GM12878 (cell line): ENCODE data around the gene PPL.

Experiments used
- BRCA1 ChIP-seq: IDR thresholded peaks from 2 replicates; pipeline ENCODE4 v1.6.1; 2011; ENCODE audit warnings: low read depth, low read length, improper control_type of control experiment
- E2F4 ChIP-seq: IDR thresholded peaks from 2 replicates; pipeline ENCODE4 v1.6.1; 2012; ENCODE audit warnings: low read depth, low read length, improper control_type of control experiment
- GABPA ChIP-seq: IDR thresholded peaks from 2 replicates; pipeline ENCODE4 v1.6.1; 2014; ENCODE audit warnings: antibody characterized with exemption, low read depth, mild to moderate bottlenecking, inconsistent platforms
- JUND ChIP-seq: IDR thresholded peaks from 2 replicates; pipeline ENCODE4 v1.6.1; 2012; ENCODE audit warnings: low read depth, mild to moderate bottlenecking, low read length, improper control_type of control experiment, moderate library complexity
- KDM1A ChIP-seq: fragments of 200-600 bp; sonication (generic); IDR thresholded peaks from 2 replicates; pipeline ENCODE4 v1.6.1; 2016; ENCODE audit warnings: borderline replicate concordance
- NRF1 ChIP-seq: conservative IDR thresholded peaks from 2 replicates; pipeline ENCODE4 v1.6.1; 2011; ENCODE audit warnings: mild to moderate bottlenecking, low read depth, low read length, improper control_type of control experiment
- RFX5 ChIP-seq: IDR thresholded peaks from 2 replicates; pipeline ENCODE4 v1.6.1; 2011; ENCODE audit warnings: low read depth, low read length, improper control_type of control experiment
- SIN3A ChIP-seq: IDR thresholded peaks from 2 replicates; pipeline ENCODE4 v1.6.1; 2012; ENCODE audit warnings: low read depth, low read length, improper control_type of control experiment
- SMARCA5 ChIP-seq: fragments of 450-650 bp; IDR thresholded peaks from 2 replicates; pipeline ENCODE4 v1.6.1; 2017; ENCODE audit warnings: mild to moderate bottlenecking
- SPI1 ChIP-seq: IDR thresholded peaks from 2 replicates; pipeline ENCODE4 v1.6.1; 2011; ENCODE audit warnings: low read depth, mild to moderate bottlenecking, low read length, moderate library complexity, borderline replicate concordance; ENCODE audit not compliant: insufficient read depth
- SRF ChIP-seq, 2 experiments: IDR thresholded peaks; 2 replicates each; pipeline ENCODE4 v1.6.1; 2011; ENCODE audit warnings: low read depth in 2 of 2, low read length in 2 of 2, mild to moderate bottlenecking in 1 of 2, moderate library complexity in 1 of 2
- ZBTB4 ChIP-seq: fragments of 450-650 bp; formaldehyde crosslinking; IDR thresholded peaks from 2 replicates; pipeline ENCODE4 v1.4.0; 2022; ENCODE audit warnings: mild to moderate bottlenecking, moderate library complexity
- TF ChIP-seq, protein P1 (sequence below), 3 experiments: IDR thresholded peaks in 2 of 3; conservative IDR thresholded peaks in 1 of 3; 2 replicates each; pipeline ENCODE4 v1.5.1; 2011; ENCODE audit warnings: low read depth in 3 of 3, low read length in 3 of 3, mild to moderate bottlenecking in 3 of 3, control low read depth in 2 of 3, moderate library complexity in 2 of 3, inconsistent platforms in 1 of 3, mixed read lengths in 1 of 3; ENCODE audit not compliant: control insufficient read depth in 2 of 3, insufficient read depth in 1 of 3; ENCODE audit errors: extremely low read depth in 1 of 3

DNA sequence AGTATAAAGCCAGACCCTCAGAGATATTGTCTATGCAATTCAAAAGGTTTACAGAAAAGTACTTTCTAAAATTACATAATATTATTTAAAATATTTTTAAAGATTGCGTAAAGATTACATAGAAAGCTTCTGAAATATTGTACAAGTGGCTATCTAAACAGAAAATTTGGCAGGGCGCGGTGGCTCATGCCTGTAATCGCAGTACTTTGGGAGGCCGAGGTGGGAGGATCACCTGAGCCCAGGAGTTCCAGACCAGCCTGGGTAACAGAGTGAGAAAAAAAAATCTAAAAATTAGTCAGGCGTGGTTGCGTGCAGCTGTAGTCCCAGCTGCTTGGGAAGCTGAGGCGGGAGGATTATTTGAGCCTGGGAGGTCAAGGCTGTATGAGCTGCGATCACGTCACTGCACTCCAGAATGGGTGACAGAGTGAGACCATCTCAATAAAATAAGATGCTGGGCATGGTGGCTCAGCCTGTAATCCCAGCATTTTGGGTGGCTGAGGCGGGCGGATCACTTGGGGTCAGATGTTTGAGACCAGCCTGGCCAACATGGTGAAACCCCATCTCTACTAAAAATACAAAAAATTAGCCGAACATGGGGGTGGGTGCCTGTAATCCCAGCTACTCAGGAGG is 71.6 kb downstream of the PPL start:
- TF ChIP-seq RFX5 = no peak
- TF ChIP-seq, protein P1, sequence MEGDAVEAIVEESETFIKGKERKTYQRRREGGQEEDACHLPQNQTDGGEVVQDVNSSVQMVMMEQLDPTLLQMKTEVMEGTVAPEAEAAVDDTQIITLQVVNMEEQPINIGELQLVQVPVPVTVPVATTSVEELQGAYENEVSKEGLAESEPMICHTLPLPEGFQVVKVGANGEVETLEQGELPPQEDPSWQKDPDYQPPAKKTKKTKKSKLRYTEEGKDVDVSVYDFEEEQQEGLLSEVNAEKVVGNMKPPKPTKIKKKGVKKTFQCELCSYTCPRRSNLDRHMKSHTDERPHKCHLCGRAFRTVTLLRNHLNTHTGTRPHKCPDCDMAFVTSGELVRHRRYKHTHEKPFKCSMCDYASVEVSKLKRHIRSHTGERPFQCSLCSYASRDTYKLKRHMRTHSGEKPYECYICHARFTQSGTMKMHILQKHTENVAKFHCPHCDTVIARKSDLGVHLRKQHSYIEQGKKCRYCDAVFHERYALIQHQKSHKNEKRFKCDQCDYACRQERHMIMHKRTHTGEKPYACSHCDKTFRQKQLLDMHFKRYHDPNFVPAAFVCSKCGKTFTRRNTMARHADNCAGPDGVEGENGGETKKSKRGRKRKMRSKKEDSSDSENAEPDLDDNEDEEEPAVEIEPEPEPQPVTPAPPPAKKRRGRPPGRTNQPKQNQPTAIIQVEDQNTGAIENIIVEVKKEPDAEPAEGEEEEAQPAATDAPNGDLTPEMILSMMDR (IDR thresholded peaks at IDR 0.05 in 2 of 3, conservative IDR thresholded peaks at IDR 0.05 in 1 of 3; ENCODE audit: control insufficient read depth in 2 of 3, extremely low read depth in 1 of 3, insufficient read depth in 1 of 3, low read depth in 3 of 3, low read length in 3 of 3) = no peak
- no peak for TF ChIP-seq BRCA1
- TF ChIP-seq E2F4 = no peak
- no peak for TF ChIP-seq JUND
- no peak for TF ChIP-seq SMARCA5
- TF ChIP-seq SRF (IDR thresholded peaks at IDR 0.05; ENCODE audit: low read depth in 2 of 2, low read length in 2 of 2) = no peak
- TF ChIP-seq SIN3A = no peak
- no peak for TF ChIP-seq GABPA
- TF ChIP-seq NRF1 = no peak
- no peak for TF ChIP-seq ZBTB4 (CRISPR knock-in tag)
- no peak for TF ChIP-seq SPI1
- no peak for TF ChIP-seq KDM1A
